ENCODE results near the gene CYP2J2. TPM values are rescaled to one million over a fixed set of nuclear protein-coding genes. Genes with fewer than 3 reads are reported as not detected.

The CYP2J2 gene
- total RNA-seq, 1 experiment from 2014 or later = 1.1 TPM

- Histone ChIP-seq H3K79me2 (ENCODE audit: insufficient read depth, low read length) (no peaks in the 10 kb centered on the region), H3K36me3 (ENCODE audit: control insufficient read depth in 1 of 2, insufficient read depth in 2 of 2, low read length in 2 of 2) (no peaks in the 10 kb centered on the region), H3K4me1 (ENCODE audit: control insufficient read depth in 1 of 2, insufficient read depth in 2 of 2, low read length in 2 of 2) (no peaks in the 10 kb centered on the region), H3K9me2 (ENCODE audit: insufficient read depth) (no peaks in the 10 kb centered on the region), H3K27me3 (ENCODE audit: insufficient read depth, low read length) (no peaks in the 10 kb centered on the region), H3K4me2 (ENCODE audit: low read length) (no peak overlapping the region), H4K20me1 (ENCODE audit: insufficient read depth) (no peaks in the 10 kb centered on the region), H3K27ac (ENCODE audit: low read depth, low read length) (no peak overlapping the region), H3K4me3 (replicated peaks in 1 of 2; ENCODE audit: low read depth in 1 of 2, low read length in 2 of 2) (no peak overlapping the region), H3K9ac (ENCODE audit: low read length) (no peak overlapping the region), H3K9me3 (ENCODE audit: control insufficient read depth in 1 of 2, insufficient read depth in 1 of 2, low read depth in 1 of 2, low read length in 2 of 2) (no peaks in the 10 kb centered on the region), H2AFZ (ENCODE audit: low read depth, low read length, poor library complexity, severe bottlenecking) (no peak overlapping the region)
- TF ChIP-seq ZBTB33 (IDR thresholded peaks at IDR 0.05; ENCODE audit: extremely low read depth, insufficient replicate concordance, low read length) (no peak), RAD21 (IDR thresholded peaks at IDR 0.05; ENCODE audit: low read depth) (no peak), CBX3 (IDR thresholded peaks at IDR 0.05; ENCODE audit: low read depth) (no peak)
- ATAC-seq (no peak), DNase-seq (ENCODE audit: low read depth, low spot score) (no peak)
- RAD21 ChIA-PET (ENCODE audit: low non-redundant PET in 1 of 2, low total read pairs in 2 of 2, uncharacterized antibody in 2 of 2, unreplicated experiment in 2 of 2) = no interaction called here
- POLR2A ChIA-PET = no interaction called here
- no TSS peak for BruUV-seq (replicated peaks)
- intact Hi-C loops (cut with micrococcal nuclease) = no loop called here
- CTCF ChIA-PET = no interaction called here
These were observed 12.8 kb upstream of the CYP2J2 start for GRCh38 chr1:59939393-59939792.

GRCh38 chr1:59937636-59938210 lies 11.2 kb upstream of the CYP2J2 start:
- Histone ChIP-seq H3K79me2 (ENCODE audit: insufficient read depth, low read length) (no peaks in the 10 kb centered on the region), H3K36me3 (ENCODE audit: control insufficient read depth in 1 of 2, insufficient read depth in 2 of 2, low read length in 2 of 2) (no peaks in the 10 kb centered on the region), H3K4me3 (replicated peaks in 1 of 2; ENCODE audit: low read depth in 1 of 2, low read length in 2 of 2) (no peak overlapping the region), H3K9me3 (ENCODE audit: control insufficient read depth in 1 of 2, insufficient read depth in 1 of 2, low read depth in 1 of 2, low read length in 2 of 2) (no peaks in the 10 kb centered on the region), H3K27ac (ENCODE audit: low read depth, low read length) (no peak overlapping the region), H3K4me2 (ENCODE audit: low read length) (no peak overlapping the region), H4K20me1 (ENCODE audit: insufficient read depth) (no peaks in the 10 kb centered on the region), H3K9ac (ENCODE audit: low read length) (no peak overlapping the region), H3K9me2 (ENCODE audit: insufficient read depth) (no peaks in the 10 kb centered on the region), H2AFZ (ENCODE audit: low read depth, low read length, poor library complexity, severe bottlenecking) (no peak overlapping the region), H3K4me1 (ENCODE audit: control insufficient read depth in 1 of 2, insufficient read depth in 2 of 2, low read length in 2 of 2) (no peaks in the 10 kb centered on the region), H3K27me3 (ENCODE audit: insufficient read depth, low read length) (no peaks in the 10 kb centered on the region)
- intact Hi-C loops (cut with micrococcal nuclease) = no loop called here
- ChIA-PET CTCF (interaction anchor here (1.3 kb wide), 1 partner anchor 10 kb away, joined by 8 read pairs; no protein-coding TSS in a partner anchor), POLR2A (no interaction called here), RAD21 (ENCODE audit: low non-redundant PET in 1 of 2, low total read pairs in 2 of 2, uncharacterized antibody in 2 of 2, unreplicated experiment in 2 of 2) (no interaction called here)
- DNase-seq (ENCODE audit: low read depth, low spot score) (no peak), ATAC-seq (no peak)
- BruUV-seq (replicated peaks) = no TSS peak
- TF ChIP-seq TCF7L2 (IDR thresholded peaks at IDR 0.05; ENCODE audit: borderline replicate concordance, extremely low read depth, insufficient read depth, insufficient read length) = no peak
- TF ChIP-seq JUND (IDR thresholded peaks at IDR 0.05) = no peak
- TF ChIP-seq CTCF (IDR thresholded peaks at IDR 0.05 in 2 of 3, conservative IDR thresholded peaks at IDR 0.05 in 1 of 3; ENCODE audit: borderline replicate concordance in 1 of 3, insufficient read depth in 1 of 3, low read depth in 2 of 3, low read length in 2 of 3) = no peak
- no peak for TF ChIP-seq ZFX (IDR thresholded peaks at IDR 0.05)
- TF ChIP-seq RAD21 (IDR thresholded peaks at IDR 0.05; ENCODE audit: low read depth) = no peak
- no peak for TF ChIP-seq SIN3A (IDR thresholded peaks at IDR 0.05; ENCODE audit: low read depth)
- no peak for TF ChIP-seq REST (IDR thresholded peaks at IDR 0.05; ENCODE audit: low read depth)
- no peak for TF ChIP-seq ELF1 (IDR thresholded peaks at IDR 0.05; ENCODE audit: borderline replicate concordance, low read depth)
- TF ChIP-seq EZH2 (IDR thresholded peaks at IDR 0.05) = no peak
